HG02970 (cell line): ENCODE measurements around the gene TIMP2.

Source experiments
- ATAC-seq: cut with Tn5 transposase; IDR thresholded peaks from one replicate; pipeline ENCODE4 v1.9.1; 2021; ENCODE audit warnings: mild to moderate bottlenecking, moderate library complexity, moderate number of reproducible peaks; ENCODE audit not compliant: unreplicated experiment, low FRiP score

Gene TIMP2

GRCh38 chr17:78821961-78822360 is 103.2 kb downstream of the TIMP2 start:
- no peak for ATAC-seq

- no peak for ATAC-seq
These were observed 104.3 kb downstream of the TIMP2 start for GRCh38 chr17:78820841-78821240.

- ATAC-seq = no peak
These were observed 105.1 kb downstream of the TIMP2 start for GRCh38 chr17:78819806-78820792.

- no peak for ATAC-seq
These were observed 105.8 kb downstream of the TIMP2 start for GRCh38 chr17:78819402-78819801.

- ATAC-seq = no peak
These were observed 106.3 kb downstream of the TIMP2 start for GRCh38 chr17:78818932-78819331.

GRCh38 chr17:78818152-78818846 is 106.9 kb downstream of the TIMP2 start:
- ATAC-seq = no peak

GRCh38 chr17:78817123-78817522 is 108.1 kb downstream of the TIMP2 start:
- ATAC-seq = no peak

GRCh38 chr17:78815696-78816095 is 109.5 kb downstream of the TIMP2 start:
- no peak for ATAC-seq

- ATAC-seq = no peak
These were observed 112.3 kb downstream of the TIMP2 start for GRCh38 chr17:78812855-78813254.

GRCh38 chr17:78808163-78808562 is 117.0 kb downstream of the TIMP2 start:
- ATAC-seq = no peak

- ATAC-seq = no peak
These were observed 118.7 kb downstream of the TIMP2 start for GRCh38 chr17:78806451-78806850.

- ATAC-seq = no peak
These were observed 119.9 kb downstream of the TIMP2 start for GRCh38 chr17:78805301-78805700.

- no peak for ATAC-seq
These were observed 120.4 kb downstream of the TIMP2 start for GRCh38 chr17:78804777-78805176.

- no peak for ATAC-seq
These were observed 121.9 kb downstream of the TIMP2 start for GRCh38 chr17:78803186-78803845.
